Activated naive CD4-positive, alpha-beta T cell treated with anti-CD3 and anti-CD28 coated beads, Interleukin-2, amount 10 ng/mL, durations not matched to agents 7 days and 5 days (primary cell): ENCODE measurements around the gene PLGLB1.
"Not testable (repeated sequence)": the region's sequence is repeated elsewhere in the genome, so short reads cannot be mapped to it uniquely, and the experiment has no call there.

ENCODE experiments used
- CTCF ChIA-PET: fragments of 350-600 bp; sonication (Branson Sonifier 250); formaldehyde crosslinking; loops from one replicate; lab custom pipeline; 2021; ENCODE audit warnings: antibody characterized with exemption; lab: Charles Lee
- DNase-seq: peaks from one replicate; pipeline ENCODE4 v3.0.0-alpha.2; 2020
- H3K27ac Mint-ChIP-seq: one replicate; pipeline ENCODE4 v1.8.0; 2021; ENCODE audit warnings: mild to moderate bottlenecking, moderate library complexity, mixed read lengths
- H3K27me3 Mint-ChIP-seq: one replicate; pipeline ENCODE4 v1.8.0; 2021; ENCODE audit warnings: mild to moderate bottlenecking, mixed read lengths
- H3K36me3 Mint-ChIP-seq: one replicate; pipeline ENCODE4 v1.8.0; 2021; ENCODE audit warnings: mixed read lengths
- H3K4me1 Mint-ChIP-seq: one replicate; pipeline ENCODE4 v1.8.0; 2021; ENCODE audit warnings: mixed read lengths
- H3K4me3 Mint-ChIP-seq: one replicate; pipeline ENCODE4 v1.8.0; 2021; ENCODE audit warnings: mild to moderate bottlenecking, moderate library complexity, mixed read lengths
- H3K9me3 Mint-ChIP-seq: one replicate; pipeline ENCODE4 v1.8.0; 2021; ENCODE audit warnings: mixed read lengths

The PLGLB1 gene

GRCh38 chr2:87021744-87022143, at the start of gene PLGLB1:
TSS of gene PLGLB1 (minus strand) at chr2:87021844. CDS start at chr2:87021783, 61 bp downstream.
- H3K27me3 Mint-ChIP-seq, H3K27ac Mint-ChIP-seq, H3K9me3 Mint-ChIP-seq, DNase-seq, CTCF ChIA-PET, H3K4me3 Mint-ChIP-seq, H3K4me1 Mint-ChIP-seq, H3K36me3 Mint-ChIP-seq: not testable (repeated sequence)

- H3K27ac Mint-ChIP-seq, H3K27me3 Mint-ChIP-seq, H3K9me3 Mint-ChIP-seq, H3K4me1 Mint-ChIP-seq, DNase-seq, CTCF ChIA-PET, H3K36me3 Mint-ChIP-seq, H3K4me3 Mint-ChIP-seq: not testable (repeated sequence)
Measured at GRCh38 chr2:87064305-87064704, 42.7 kb upstream of the PLGLB1 start.

- H3K27me3 Mint-ChIP-seq, H3K4me1 Mint-ChIP-seq, DNase-seq, H3K4me3 Mint-ChIP-seq, H3K27ac Mint-ChIP-seq, CTCF ChIA-PET, H3K36me3 Mint-ChIP-seq, H3K9me3 Mint-ChIP-seq: not testable (repeated sequence)
Measured at GRCh38 chr2:87063431-87063830, 41.8 kb upstream of the PLGLB1 start.

DNA sequence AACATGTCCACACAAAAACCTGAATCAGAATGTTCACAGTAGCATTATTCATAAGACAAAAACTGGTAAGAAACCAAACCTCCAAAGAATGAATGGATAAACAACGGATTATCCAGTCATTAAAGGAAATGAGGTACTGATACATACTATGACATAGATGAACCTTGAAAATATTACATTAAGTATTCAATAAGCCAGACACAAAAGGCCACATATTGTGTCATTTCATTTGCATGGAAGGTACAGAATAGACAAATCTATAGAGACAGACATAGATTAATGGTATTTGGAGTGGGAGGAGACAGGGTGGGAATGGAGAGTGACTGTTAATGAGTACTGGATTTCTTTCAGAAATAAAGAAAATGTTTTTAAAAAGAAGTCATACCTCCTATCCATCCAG, 39.9 kb upstream of the PLGLB1 start:
- H3K27ac Mint-ChIP-seq, CTCF ChIA-PET, H3K4me3 Mint-ChIP-seq, H3K36me3 Mint-ChIP-seq, H3K27me3 Mint-ChIP-seq, H3K9me3 Mint-ChIP-seq, DNase-seq, H3K4me1 Mint-ChIP-seq: not testable (repeated sequence)

GRCh38 chr2:87057606-87058005, 36.0 kb upstream of the PLGLB1 start:
- H3K4me3 Mint-ChIP-seq, DNase-seq, H3K36me3 Mint-ChIP-seq, H3K9me3 Mint-ChIP-seq, H3K4me1 Mint-ChIP-seq, H3K27ac Mint-ChIP-seq, CTCF ChIA-PET, H3K27me3 Mint-ChIP-seq: not testable (repeated sequence)

DNA sequence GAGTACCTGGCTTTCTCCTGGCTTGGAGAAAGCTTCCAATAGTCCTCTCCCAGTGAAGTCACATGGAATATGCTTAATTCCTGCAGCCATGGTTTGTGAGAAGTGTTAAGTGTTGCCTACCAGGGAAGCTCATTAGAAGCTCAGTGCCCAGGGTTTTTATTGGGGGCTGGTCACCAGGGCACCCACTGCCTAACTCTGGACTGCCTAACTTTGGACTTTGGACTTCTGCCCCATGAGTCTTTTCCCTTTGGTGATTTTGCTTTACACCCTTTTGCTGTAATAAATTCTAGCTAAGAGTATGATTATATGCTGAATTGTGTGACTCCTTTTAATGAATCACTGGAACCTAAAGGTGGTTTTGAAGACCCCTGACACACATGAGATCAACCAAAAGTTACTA, 35.2 kb upstream of the PLGLB1 start:
- H3K4me3 Mint-ChIP-seq, H3K9me3 Mint-ChIP-seq, DNase-seq, CTCF ChIA-PET, H3K36me3 Mint-ChIP-seq, H3K4me1 Mint-ChIP-seq, H3K27me3 Mint-ChIP-seq, H3K27ac Mint-ChIP-seq: not testable (repeated sequence)

DNA sequence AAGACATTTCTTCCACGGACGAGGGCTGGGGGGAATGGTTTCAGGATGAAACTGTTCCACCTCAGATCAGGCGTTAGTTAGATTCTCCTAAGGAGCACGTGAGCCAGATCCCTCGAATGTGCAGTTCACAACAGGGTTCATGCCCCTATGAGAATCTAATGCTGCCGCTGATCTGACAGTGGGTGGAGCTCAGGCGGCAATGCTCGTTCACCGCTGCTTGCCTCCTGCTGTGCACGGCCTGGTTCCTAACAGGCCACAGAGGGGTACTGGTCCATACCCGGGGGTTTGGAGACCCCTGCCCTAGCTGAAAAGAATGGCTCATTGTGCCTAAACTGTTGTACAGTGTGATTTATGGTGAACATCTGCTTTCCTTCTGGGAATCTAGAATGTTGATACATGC, 34.8 kb upstream of the PLGLB1 start:
- H3K9me3 Mint-ChIP-seq, H3K4me1 Mint-ChIP-seq, DNase-seq, H3K36me3 Mint-ChIP-seq, CTCF ChIA-PET, H3K4me3 Mint-ChIP-seq, H3K27me3 Mint-ChIP-seq, H3K27ac Mint-ChIP-seq: not testable (repeated sequence)

GRCh38 chr2:87054375-87054774, 32.7 kb upstream of the PLGLB1 start:
- H3K4me3 Mint-ChIP-seq, H3K27ac Mint-ChIP-seq, DNase-seq, CTCF ChIA-PET, H3K36me3 Mint-ChIP-seq, H3K27me3 Mint-ChIP-seq, H3K4me1 Mint-ChIP-seq, H3K9me3 Mint-ChIP-seq: not testable (repeated sequence)

GRCh38 chr2:87041321-87041978, 19.8 kb upstream of the PLGLB1 start:
- H3K27ac Mint-ChIP-seq, H3K4me3 Mint-ChIP-seq, H3K27me3 Mint-ChIP-seq, H3K9me3 Mint-ChIP-seq, H3K36me3 Mint-ChIP-seq, CTCF ChIA-PET, H3K4me1 Mint-ChIP-seq: not testable (repeated sequence)
- peak; percentile 19 for DNase-seq

DNA sequence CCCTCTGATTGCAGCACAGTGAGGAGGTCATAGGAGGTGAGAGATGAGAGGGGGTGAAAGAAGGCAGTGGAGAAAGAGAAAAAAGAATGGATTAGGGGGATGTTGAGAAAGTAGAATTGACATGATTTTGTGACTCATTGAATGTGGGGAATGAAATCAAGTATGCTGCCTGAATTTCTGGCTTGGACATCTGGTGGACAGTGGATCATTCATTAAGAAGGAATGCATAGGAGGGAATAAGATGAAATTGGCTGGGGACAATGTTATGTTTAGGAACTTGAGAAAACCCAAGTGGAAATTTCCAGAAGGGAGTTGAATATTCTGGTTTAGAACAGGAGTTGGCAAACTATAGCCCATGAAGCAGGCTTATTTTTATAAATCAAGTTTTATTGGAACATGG, 7.0 kb upstream of the PLGLB1 start:
- H3K27me3 Mint-ChIP-seq, CTCF ChIA-PET, H3K4me3 Mint-ChIP-seq, H3K36me3 Mint-ChIP-seq, H3K27ac Mint-ChIP-seq, H3K9me3 Mint-ChIP-seq, DNase-seq, H3K4me1 Mint-ChIP-seq: not testable (repeated sequence)

DNA sequence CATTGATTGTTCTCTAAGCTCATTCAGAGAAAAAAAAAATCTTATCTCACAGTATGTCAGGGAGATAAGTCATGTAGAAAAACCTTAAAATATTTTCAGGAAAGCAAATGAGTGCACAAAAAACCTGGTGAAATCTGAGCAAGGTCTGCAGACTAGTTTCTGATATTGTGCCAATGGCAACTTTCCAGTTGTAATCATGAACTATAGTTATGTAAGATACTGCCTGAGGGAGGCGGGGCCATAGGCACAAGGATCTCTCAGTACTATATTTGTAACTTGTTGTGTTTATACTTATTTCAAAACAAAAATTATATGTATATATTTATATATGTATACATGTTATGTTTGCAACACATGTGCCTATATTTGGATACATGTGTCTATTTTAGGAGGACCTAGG, 5.2 kb upstream of the PLGLB1 start:
- CTCF ChIA-PET, DNase-seq, H3K36me3 Mint-ChIP-seq, H3K27me3 Mint-ChIP-seq, H3K9me3 Mint-ChIP-seq, H3K4me1 Mint-ChIP-seq, H3K27ac Mint-ChIP-seq, H3K4me3 Mint-ChIP-seq: not testable (repeated sequence)

GRCh38 chr2:87025927-87026326, 4.3 kb upstream of the PLGLB1 start:
- H3K4me3 Mint-ChIP-seq, DNase-seq, H3K27ac Mint-ChIP-seq, H3K36me3 Mint-ChIP-seq, H3K27me3 Mint-ChIP-seq, H3K4me1 Mint-ChIP-seq, CTCF ChIA-PET, H3K9me3 Mint-ChIP-seq: not testable (repeated sequence)

GRCh38 chr2:87023988-87024615, 2.5 kb upstream of the PLGLB1 start:
- H3K27me3 Mint-ChIP-seq, H3K4me3 Mint-ChIP-seq, H3K4me1 Mint-ChIP-seq, H3K27ac Mint-ChIP-seq, DNase-seq, H3K9me3 Mint-ChIP-seq, H3K36me3 Mint-ChIP-seq, CTCF ChIA-PET: not testable (repeated sequence)

GRCh38 chr2:87021043-87021442, 601 bp downstream of the PLGLB1 start:
- H3K27me3 Mint-ChIP-seq, H3K4me3 Mint-ChIP-seq, H3K27ac Mint-ChIP-seq, DNase-seq, CTCF ChIA-PET, H3K36me3 Mint-ChIP-seq, H3K4me1 Mint-ChIP-seq, H3K9me3 Mint-ChIP-seq: not testable (repeated sequence)

GRCh38 chr2:87019053-87019452, 2.6 kb downstream of the PLGLB1 start:
- H3K27me3 Mint-ChIP-seq, DNase-seq, H3K36me3 Mint-ChIP-seq, H3K4me3 Mint-ChIP-seq, H3K9me3 Mint-ChIP-seq, H3K27ac Mint-ChIP-seq, H3K4me1 Mint-ChIP-seq, CTCF ChIA-PET: not testable (repeated sequence)
